NCI-H2171 (cell line): Measurements from ENCODE around the gene CACNA1B.

ENCODE experiments used
- DNase-seq: peaks from one replicate; lab custom pipeline; 2025; lab: John Stamatoyannopoulos, UW

The CACNA1B gene

DNA sequence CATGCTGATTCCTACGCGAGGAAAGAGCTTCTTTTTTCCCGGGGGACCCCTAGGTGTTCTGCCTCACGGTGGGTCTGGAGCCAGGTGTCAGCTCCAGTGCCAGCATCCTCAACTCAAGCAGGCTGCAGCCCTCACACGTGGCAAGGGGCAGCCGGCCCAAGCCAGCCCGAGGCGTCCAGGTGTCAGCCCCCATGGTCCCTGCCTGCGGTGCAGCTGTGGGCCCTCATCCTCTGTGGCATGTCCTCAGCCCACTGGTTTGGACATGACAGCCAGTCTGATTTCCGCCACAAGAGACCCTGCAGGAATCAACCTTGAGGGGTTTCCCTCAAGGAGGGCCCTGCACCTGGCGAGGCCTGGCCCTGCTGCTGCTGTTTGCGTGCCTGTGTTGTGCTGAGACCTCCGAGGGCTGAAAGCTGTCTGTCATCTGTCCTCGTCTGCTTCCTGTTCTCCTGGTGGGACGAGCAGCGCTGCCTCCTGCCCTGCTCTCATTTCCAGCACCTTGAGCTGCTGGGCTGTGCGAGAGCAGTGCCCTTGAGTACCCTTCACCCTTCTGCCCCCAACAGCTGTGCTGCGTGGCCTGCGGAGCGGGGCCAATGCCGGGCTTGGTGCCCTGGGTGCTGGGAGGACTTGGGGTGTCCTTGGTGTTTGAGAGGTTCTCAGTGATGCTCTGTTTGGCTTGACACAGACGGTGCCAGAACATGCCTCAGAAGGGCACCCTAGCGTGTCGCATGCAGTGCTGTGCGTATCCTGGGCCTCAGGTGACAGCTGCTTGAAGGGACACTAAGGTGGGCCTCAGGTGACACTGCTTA is 137.6 kb downstream of the CACNA1B start:
- DNase-seq: no peak

GRCh38 chr9:138016406-138017187 is 139.0 kb downstream of the CACNA1B start:
- DNase-seq: no peak

GRCh38 chr9:138017200-138017599 is 139.6 kb downstream of the CACNA1B start:
- no peak for DNase-seq

GRCh38 chr9:138019514-138019913 is 141.9 kb downstream of the CACNA1B start:
- peak; percentile 30 for DNase-seq

GRCh38 chr9:138020120-138020794 is 142.7 kb downstream of the CACNA1B start:
- no peak for DNase-seq

DNA sequence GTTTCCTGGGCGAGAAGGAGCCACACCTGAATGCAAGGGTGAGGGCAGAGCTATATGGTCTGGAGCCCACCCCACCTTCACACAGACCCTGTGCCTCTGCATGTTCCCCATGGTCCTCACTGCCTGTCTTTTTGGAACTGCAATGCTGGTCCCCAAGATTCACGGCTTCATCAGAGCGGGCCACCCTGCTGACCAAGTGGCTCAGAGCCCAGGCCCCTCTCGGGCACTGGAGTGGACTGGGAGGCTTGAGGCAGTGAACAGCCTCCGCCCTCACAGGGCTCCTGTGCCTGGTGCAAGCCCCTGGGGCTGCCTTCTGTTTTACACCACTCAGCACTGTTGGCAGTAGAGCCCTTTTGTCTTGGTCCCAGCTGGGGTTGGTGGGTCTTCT is 143.2 kb downstream of the CACNA1B start:
- no peak for DNase-seq

- no peak for DNase-seq
Observed at GRCh38 chr9:138021251-138022056, 143.9 kb downstream of the CACNA1B start.

- DNase-seq: peak; percentile 85
Observed at GRCh38 chr9:138022121-138022741, 144.6 kb downstream of the CACNA1B start.

GRCh38 chr9:138022756-138023393 is 145.3 kb downstream of the CACNA1B start:
- DNase-seq: peak; percentile 73

DNA sequence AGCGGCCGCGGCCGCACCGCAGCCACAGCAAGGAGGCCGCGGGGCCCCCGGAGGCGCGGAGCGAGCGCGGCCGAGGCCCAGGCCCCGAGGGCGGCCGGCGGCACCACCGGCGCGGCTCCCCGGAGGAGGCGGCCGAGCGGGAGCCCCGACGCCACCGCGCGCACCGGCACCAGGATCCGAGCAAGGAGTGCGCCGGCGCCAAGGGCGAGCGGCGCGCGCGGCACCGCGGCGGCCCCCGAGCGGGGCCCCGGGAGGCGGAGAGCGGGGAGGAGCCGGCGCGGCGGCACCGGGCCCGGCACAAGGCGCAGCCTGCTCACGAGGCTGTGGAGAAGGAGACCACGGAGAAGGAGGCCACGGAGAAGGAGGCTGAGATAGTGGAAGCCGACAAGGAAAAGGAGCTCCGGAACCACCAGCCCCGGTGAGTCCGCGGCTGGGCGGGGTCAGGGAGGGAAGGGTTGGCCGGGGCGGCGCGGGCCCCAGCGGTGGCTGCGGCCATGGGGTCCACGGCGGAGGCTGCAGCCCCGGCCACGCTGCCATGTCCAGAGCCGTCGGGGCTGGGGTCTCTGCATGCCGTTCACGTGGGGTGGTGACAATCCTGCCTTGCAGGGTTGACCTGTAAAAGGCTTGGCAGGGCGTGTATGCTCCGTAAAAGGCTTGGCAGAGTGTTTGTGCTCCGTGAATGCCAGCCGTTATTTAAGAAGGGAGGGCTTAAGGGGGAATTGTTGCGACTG is 146.0 kb downstream of the CACNA1B start:
- peak; percentile 56 for DNase-seq

GRCh38 chr9:138024131-138024530 is 146.5 kb downstream of the CACNA1B start:
- no peak for DNase-seq

GRCh38 chr9:138024831-138025291 is 147.3 kb downstream of the CACNA1B start:
- no peak for DNase-seq

DNA sequence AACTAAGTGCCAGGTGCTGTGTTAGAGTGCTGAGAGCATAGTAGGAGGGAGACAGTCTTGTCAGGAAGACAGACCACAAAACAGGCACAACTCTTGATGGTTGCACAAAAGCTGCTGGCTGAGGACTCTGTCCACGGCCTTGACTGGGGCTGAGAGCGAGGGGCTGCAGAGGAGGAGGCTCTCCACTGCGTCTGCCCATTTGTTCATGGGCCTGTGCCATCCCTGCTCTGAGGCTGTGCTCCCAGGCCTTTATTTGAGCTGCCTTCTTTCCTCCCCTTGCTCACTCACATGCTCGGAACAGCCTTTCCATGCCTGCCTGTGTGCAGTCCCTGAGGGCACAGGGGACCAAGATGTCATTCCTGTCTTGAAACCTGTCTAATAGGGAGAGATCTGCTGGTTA is 147.8 kb downstream of the CACNA1B start:
- no peak for DNase-seq

- DNase-seq: no peak
Observed at GRCh38 chr9:138025908-138026307, 148.3 kb downstream of the CACNA1B start.

- no peak for DNase-seq
Observed at GRCh38 chr9:138028596-138028995, 151.0 kb downstream of the CACNA1B start.

- DNase-seq: no peak
Observed at GRCh38 chr9:138031186-138031585, 153.6 kb downstream of the CACNA1B start.

GRCh38 chr9:138033950-138034349 is 156.4 kb downstream of the CACNA1B start:
- no peak for DNase-seq

DNA sequence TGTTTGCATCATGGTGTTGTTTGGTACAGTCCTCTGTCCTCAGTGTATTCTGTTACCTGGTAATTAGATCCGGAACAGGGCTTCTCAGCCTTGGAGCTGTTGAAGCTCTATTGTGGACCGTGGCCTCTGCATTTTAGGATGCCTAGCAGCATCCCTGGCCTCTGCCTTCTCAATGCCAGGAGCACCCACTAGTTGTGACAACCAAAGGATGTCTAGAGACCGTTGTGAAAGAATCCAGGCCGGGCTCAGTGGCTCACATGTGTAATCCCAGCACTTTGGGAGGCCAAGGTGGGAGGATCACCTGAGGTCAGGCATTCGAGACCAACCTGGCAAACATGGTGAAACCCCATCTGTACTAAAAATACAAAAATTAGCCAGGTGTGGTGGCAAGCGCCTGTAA is 159.6 kb downstream of the CACNA1B start:
- DNase-seq: no peak

- no peak for DNase-seq
Observed at GRCh38 chr9:138038244-138038671, 160.7 kb downstream of the CACNA1B start.
